ENCODE results near the gene ADAM19.

GRCh38 chr5:157484768-157485167 lies 90.8 kb downstream of the ADAM19 start:
- TF ChIP-seq, protein P1, sequence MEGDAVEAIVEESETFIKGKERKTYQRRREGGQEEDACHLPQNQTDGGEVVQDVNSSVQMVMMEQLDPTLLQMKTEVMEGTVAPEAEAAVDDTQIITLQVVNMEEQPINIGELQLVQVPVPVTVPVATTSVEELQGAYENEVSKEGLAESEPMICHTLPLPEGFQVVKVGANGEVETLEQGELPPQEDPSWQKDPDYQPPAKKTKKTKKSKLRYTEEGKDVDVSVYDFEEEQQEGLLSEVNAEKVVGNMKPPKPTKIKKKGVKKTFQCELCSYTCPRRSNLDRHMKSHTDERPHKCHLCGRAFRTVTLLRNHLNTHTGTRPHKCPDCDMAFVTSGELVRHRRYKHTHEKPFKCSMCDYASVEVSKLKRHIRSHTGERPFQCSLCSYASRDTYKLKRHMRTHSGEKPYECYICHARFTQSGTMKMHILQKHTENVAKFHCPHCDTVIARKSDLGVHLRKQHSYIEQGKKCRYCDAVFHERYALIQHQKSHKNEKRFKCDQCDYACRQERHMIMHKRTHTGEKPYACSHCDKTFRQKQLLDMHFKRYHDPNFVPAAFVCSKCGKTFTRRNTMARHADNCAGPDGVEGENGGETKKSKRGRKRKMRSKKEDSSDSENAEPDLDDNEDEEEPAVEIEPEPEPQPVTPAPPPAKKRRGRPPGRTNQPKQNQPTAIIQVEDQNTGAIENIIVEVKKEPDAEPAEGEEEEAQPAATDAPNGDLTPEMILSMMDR (conservative IDR thresholded peaks at IDR 0.05; ENCODE audit: low read length): no peak
- TF ChIP-seq EZH2phosphoT487 (IDR thresholded peaks at IDR 0.05; ENCODE audit: borderline replicate concordance, low read depth, low read length): no peak
